K562 (cell line): ENCODE data around the gene TRNT1. TPM values are rescaled to one million over a fixed set of nuclear protein-coding genes. Genes with fewer than 3 reads are reported as not detected.

Source experiments
- CHAMP1 ChIP-seq: fragments of 450-650 bp; IDR thresholded peaks from 2 replicates; pipeline ENCODE4 v1.6.1; 2016; ENCODE audit warnings: mild to moderate bottlenecking
- E2F4 ChIP-seq: sonication (generic); formaldehyde crosslinking; IDR thresholded peaks from 2 replicates; pipeline ENCODE4 v1.8.0; 2022; ENCODE audit warnings: mild to moderate bottlenecking, low read depth, missing genetic modification reagents
- HDAC8 ChIP-seq: fragments of 450-650 bp; IDR thresholded peaks from 2 replicates; pipeline ENCODE4 v1.6.1; 2016; ENCODE audit warnings: mild to moderate bottlenecking, missing genetic modification characterization, moderate library complexity, missing compliant biosample characterization
- NFE2L1 ChIP-seq: fragments of 450-650 bp; IDR thresholded peaks from 2 replicates; pipeline ENCODE4 v1.6.1; 2016; ENCODE audit warnings: missing genetic modification characterization, low read depth, mild to moderate bottlenecking, missing compliant biosample characterization, moderate library complexity, borderline replicate concordance
- U2AF1 ChIP-seq: fragments of 200-400 bp; formaldehyde crosslinking; optimal IDR thresholded peaks from 2 replicates; pipeline ENCODE3; 2017; ENCODE audit warnings: mild to moderate bottlenecking, low read depth, low read length, moderate library complexity
- ZBTB2 ChIP-seq: fragments of 450-650 bp; IDR thresholded peaks from 2 replicates; pipeline ENCODE4 v1.6.1; 2016; ENCODE audit warnings: antibody characterized with exemption
- ZMIZ1 ChIP-seq, 2 experiments: fragments of 150-350 bp in 1 of 2; IDR thresholded peaks; 2 replicates each; pipeline ENCODE4 v1.6.1; 2012 to 2016; ENCODE audit warnings: low read depth in 2 of 2, low read length in 2 of 2, mild to moderate bottlenecking in 1 of 2, moderate library complexity in 1 of 2
- ZNF592 ChIP-seq: fragments of 450-650 bp; IDR thresholded peaks from 2 replicates; pipeline ENCODE4 v1.6.1; 2017; ENCODE audit warnings: antibody characterized with exemption, mild to moderate bottlenecking
- ZNF785 ChIP-seq: fragments of 250-450 bp; sonication (Bioruptor Pico); IDR thresholded peaks from 2 replicates; pipeline ENCODE4 v1.4.0; 2020; ENCODE audit warnings: mild to moderate bottlenecking
- polyA plus RNA-seq, 8 experiments: library from polyadenylated mRNA; depleted of rRNA in 4 of 8; stranded (reverse) in 5 of 8; unstranded in 3 of 8; fragments of >200 nt; fragmentation: Nextera tagmentation in 2 of 8; fragmentation: Illumina TruSeq in 1 of 8; extraction: Ambion mirVana in 2 of 8; extraction: Trizol in 1 of 8; gene quantifications; 2 replicates each; pipeline versions ENCODE4 v1.2.1 to v1.2.3, GENCODE V29; 2011 to 2014; ENCODE audit warnings: inconsistent platforms in 1 of 8, missing spikeins in 1 of 8
- total RNA-seq, 7 experiments: library from RNA; depleted of rRNA in 6 of 7; stranded (reverse); fragments of >200 nt in 6 of 7; fragmentation: Illumina TruSeq in 2 of 7; extraction: Trizol in 2 of 7; gene quantifications; 2 replicates each; pipeline versions ENCODE4 v1.2.1 to v1.2.3, GENCODE V29; 2011 to 2021; ENCODE audit warnings: low replicate concordance in 1 of 7

The TRNT1 gene
- total and polyA plus RNA-seq, 9 of the 15 experiments (the other 6 are each of a cell fraction or from before 2014, with no cell fraction given): 38.1 to 58.2 (median 47.4) TPM

GRCh38 chr3:3125977-3126376, 763 bp upstream of the TRNT1 start (continued):
- no peak for TF ChIP-seq E2F4 (CRISPR knock-in tag)
- TF ChIP-seq ZNF785: no peak
- TF ChIP-seq HDAC8: no peak
- TF ChIP-seq ZMIZ1 (IDR thresholded peaks at IDR 0.05; ENCODE audit: low read depth in 2 of 2, low read length in 2 of 2): no peak
- TF ChIP-seq NFE2L1 (tag): no peak
- TF ChIP-seq ZNF592: 0 out of 2 replicates have a peak, but pooled peaks have one; percentile 9
- TF ChIP-seq U2AF1: no peak
- no peak for TF ChIP-seq ZBTB2
- peak; percentile 48; the same call in 1 of the 2 replicates for TF ChIP-seq CHAMP1
- TF ChIP-seq, all 486 proteins: peak for 8
